Fibroblast of skin of abdomen (primary cell): ENCODE data around the gene RINL. TPM values are rescaled to one million over a fixed set of nuclear protein-coding genes. Genes with fewer than 3 reads are reported as not detected.

Experiments
- DNase-seq: peaks from one replicate; pipeline ENCODE4 v3.0.0-alpha.2; 2013
- polyA plus RNA-seq, 2 experiments: library from polyadenylated mRNA; unstranded; fragments of 120-200 nt; gene quantifications; one replicate each; pipeline ENCODE4 v1.2.1, GENCODE V29; 2013; ENCODE audit not compliant: insufficient read length in 2 of 2

RINL gene, protein sequence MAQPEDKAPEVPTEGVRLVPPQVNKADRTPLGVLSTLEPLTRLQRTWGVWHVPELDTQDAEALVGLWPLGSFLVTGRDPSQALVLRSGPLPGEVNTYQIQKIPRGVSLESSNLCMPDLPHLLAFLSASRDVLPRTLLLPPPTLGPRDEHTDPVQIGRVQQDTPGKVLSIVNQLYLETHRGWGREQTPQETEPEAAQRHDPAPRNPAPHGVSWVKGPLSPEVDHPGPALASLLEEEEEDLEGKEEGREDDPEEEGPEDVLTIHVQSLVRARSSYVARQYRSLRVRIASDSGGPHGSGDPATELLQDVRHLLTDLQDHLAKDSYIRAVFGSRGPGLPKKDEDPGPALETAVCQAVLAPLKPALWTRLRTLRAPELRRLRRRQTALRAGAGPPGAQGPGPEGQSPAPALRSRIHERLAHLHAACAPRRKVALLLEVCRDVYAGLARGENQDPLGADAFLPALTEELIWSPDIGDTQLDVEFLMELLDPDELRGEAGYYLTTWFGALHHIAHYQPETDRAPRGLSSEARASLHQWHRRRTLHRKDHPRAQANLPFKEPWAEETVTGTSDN
- 2.5 TPM for polyA plus RNA-seq (2013, experiment 1 of 2; ENCODE audit: insufficient read length)
- 2.2 TPM for polyA plus RNA-seq (2013, experiment 2 of 2; ENCODE audit: insufficient read length)

DNA sequence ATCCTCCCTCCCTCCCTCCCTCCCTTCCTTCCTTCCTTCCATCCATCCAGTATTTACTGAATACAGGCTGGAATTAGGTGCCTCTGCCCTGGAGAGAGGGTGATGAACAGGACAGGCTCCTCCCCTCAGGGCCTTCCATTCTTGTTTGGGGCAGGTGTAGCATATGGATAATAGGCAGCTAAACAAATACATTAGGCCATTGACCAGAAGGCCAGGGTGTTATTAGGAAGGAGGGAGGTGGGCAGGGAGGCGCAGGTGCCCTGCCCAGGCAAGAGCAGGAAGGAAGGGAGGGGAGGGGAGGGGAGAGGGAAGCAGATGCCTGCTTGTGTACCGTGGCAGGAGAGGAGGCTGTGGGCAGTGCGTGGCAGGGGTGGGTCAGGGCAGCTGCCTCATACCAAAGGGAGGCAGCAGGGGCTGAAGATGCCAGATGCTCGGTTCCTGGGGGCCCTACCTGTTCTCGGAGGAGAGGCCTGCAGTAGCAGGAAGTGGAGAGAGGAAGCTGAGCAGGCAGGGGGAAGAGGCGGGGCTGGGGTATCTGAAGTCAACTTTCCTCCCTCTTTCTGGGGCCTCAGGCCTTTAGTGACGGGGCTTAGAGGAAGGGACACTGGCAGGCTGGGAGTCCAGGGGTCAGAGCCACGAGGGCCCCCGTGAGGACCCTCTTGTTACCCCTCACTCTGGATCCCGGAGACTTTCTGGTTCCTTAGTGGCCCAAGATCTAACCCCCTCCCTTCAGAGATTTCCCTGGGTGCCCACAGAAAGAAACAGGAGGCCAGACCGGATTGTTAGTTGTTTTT is at the start of gene RINL:
Gene RINL (minus strand): TSS at position 495 of the 794 bp plus-strand sequence. CDS start 1,533 bp downstream, outside the sequence.
- no peak for DNase-seq

DNA sequence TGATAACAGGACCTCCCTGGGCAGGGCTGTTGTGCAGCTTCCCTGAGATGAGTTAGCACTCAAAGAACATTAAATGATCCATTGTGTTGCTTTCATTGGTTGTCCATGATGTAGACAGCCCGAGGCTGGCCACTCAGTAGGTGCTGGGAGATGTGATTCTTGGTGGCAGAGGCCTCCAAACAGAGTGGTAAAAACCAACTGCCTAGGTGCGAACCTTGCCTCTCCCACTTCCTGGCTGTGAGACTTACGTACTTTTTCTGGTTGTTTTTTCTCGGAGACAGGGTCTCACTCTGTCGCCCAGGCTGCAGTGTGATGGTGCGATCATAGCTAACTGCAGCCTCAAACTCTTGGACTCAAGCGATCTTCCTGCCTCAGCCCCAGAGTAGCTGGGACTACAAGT is 46.3 kb upstream of the RINL start:
- no peak for DNase-seq

DNA sequence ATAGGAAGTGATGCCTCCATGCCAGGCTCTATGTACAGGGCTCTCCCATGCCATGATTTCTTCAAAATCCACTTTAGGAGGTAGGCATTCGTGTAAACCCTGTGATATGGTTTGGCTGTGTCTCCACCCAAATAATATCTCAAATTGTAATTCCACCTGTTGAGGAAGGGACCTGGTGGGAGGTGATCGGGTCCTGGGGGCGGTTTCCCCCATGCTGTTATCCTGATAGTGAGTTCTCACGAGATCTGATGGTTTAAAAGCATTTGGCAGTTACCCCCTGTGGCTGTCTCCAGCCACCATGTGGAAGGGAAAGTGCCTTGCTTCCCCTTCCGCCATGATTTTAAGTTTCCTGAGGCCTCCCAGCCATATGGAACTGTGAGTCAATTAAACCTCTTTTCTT is 44.4 kb upstream of the RINL start:
- no peak for DNase-seq

DNA sequence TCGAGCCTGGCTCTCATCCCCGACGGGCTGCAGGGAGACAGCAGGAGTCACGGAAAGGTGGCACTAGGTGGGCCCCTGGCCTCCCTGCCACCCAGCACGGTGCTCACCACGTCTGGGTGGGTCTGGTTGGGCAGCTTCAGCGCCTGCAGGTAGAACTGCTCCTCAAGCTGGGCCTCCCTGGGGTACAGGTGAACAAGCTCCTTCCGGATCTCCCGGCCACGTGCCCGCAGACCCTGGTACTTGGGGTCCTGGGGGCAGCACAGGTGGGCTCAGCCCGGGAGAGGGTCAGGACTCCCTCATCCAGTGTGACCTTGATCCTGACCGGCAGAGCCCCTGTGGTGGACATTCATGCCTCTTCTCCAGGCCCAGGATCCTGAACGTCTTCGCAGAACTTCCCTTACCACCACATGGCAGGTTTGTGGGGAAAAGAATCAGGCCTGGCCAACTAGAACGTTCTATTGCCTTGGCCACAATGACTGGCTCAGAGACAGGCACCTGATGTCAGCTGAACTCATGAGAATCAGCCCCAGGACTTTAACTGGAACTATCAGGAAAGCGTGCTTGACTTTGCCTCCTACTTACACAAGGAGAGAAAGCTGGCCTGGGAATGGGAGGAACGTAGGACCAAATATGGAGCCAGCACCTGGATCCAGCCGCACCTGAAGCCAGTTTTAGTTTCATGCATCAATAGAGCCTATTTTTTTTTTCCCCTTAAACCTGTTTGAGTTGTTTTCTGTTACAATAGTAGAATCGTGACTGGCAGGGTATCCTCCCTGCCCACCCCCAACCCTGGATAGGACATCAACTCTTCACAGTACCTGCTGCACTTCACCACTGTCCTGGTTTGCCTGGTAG is 43.6 kb upstream of the RINL start:
- no peak for DNase-seq

DNA sequence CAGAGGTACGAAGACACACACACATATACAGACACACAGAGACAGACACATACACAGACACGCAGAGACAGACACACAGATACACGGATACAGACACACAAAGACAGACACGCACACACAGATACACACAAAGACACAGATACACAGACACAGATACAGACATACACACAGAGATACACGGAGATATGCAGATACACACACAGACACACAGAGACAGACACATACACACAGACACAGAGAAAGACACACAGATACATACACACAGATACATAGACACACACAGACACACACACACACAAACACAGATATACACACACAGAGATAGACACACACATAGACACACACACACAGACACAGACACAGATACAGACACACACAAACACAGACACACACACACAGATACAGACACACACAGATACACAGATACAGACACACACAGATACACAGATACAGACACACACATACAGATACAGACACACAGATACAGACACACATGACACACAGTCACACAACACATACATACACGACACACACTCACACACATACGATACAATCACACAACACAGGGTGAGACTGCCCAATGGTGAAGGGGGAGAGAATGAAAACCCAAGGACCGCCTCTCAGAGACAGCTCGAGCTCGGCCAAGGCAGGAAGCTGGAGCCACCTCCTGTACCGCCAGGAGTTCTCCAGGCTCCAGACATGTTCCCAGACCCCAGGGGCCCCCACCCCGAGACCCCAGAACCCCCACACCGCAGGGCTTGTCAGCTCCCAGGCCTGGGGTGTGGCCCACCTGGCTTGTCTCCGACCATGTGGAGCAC is 42.7 kb upstream of the RINL start:
- DNase-seq = no peak

DNA sequence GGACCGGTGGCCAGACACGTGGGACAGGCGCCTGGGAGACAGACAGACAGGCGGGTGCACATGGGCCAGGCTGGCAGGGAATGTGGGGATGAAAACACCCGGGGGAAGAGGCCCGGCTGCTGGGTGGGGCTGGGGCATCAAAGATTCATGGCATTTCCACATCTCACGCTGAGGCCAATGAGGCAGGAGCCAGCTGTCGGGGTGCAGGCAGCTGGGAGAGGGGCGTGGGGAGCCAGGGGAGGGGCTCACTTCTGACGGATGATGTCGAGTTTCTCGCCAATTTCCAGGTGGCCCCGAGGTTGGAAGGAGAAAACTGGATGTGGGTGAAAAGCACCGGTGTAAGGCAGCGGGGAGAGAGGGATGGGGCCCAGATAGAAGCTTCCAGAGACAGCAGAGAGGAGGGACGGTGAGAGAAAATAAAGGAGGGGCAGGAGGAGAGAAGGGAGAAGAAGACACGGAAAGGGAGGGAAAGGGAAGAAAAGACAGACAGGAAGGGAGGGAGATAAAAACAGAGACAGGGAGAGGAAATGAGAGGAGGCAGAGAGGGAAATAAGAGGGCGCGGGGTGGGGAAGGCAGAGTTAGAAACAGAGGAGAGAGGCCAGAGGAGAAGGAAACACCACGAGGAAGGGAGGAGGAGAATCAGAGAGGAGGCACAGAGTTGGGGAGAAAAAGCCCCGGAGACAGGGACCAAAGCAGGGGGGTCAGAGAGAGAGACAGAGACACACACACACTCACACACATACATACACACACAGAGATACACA is 41.9 kb upstream of the RINL start:
- no peak for DNase-seq

DNA sequence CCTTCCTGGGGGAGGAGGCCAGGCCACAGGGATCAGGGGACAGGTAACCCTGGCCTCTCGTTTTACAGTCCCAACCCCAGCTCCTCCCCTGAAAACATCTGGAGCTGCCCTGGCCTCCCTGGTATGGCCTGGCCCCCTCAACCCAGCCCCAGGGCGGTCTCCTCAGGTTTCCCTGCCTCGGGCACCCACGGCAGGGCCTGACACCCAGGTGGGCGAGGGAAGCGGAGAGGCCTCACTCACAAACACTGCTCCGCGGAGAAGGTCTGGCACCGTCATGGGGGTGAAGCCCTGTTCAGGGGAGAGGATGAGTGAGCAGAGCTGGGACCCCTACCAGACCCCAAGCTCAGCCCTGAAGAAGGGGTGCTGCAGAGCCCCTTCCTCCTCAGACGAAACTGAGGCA is 40.5 kb upstream of the RINL start:
- DNase-seq = no peak

DNA sequence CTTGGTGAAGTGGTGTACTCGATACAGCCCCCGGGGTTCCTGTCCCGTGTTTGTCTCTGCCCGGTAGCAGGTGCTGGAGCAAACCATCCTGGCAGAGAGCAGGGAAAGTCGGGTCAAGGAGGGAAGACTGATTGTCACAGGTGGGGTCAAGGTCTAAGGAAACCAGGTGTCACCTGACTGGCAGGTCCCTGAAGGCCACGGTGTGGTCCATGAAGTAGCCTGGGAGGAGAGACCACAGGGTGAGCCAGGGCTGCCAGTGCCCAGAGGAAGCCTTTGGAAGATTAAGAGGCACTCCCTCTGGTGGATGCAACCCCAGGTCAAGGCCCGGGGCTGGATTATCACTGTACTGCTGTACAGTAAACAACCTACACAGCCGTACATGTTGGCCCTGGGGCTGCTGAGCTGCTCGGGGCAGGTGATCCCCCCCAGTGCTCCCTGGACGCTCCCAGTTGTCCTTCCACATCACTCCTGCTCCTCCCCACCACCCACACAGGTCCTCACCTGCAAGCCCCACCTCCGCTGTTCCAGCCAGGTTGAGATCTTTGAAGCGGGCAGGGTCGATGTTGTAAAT is 39.9 kb upstream of the RINL start:
- no peak for DNase-seq

DNA sequence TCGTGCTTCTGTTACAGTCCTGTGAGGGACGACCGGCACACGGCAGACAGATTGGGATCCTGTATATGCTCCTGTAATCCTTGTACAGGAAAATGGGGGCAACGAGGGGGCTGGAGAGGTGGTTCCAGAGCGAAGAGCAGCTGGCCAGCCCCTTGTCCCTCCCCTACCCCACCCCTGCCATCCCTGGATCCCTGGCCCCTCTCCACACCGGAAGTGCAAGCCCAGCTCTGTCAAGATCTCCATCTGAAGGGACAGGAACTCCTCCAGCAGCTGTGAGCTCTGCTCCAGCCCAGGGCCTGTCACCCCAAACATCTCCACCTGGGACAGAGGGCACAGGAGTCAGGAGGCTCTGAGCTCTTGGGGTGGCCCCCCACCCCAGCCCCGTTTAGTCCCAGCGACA is 39.4 kb upstream of the RINL start:
- DNase-seq = no peak

DNA sequence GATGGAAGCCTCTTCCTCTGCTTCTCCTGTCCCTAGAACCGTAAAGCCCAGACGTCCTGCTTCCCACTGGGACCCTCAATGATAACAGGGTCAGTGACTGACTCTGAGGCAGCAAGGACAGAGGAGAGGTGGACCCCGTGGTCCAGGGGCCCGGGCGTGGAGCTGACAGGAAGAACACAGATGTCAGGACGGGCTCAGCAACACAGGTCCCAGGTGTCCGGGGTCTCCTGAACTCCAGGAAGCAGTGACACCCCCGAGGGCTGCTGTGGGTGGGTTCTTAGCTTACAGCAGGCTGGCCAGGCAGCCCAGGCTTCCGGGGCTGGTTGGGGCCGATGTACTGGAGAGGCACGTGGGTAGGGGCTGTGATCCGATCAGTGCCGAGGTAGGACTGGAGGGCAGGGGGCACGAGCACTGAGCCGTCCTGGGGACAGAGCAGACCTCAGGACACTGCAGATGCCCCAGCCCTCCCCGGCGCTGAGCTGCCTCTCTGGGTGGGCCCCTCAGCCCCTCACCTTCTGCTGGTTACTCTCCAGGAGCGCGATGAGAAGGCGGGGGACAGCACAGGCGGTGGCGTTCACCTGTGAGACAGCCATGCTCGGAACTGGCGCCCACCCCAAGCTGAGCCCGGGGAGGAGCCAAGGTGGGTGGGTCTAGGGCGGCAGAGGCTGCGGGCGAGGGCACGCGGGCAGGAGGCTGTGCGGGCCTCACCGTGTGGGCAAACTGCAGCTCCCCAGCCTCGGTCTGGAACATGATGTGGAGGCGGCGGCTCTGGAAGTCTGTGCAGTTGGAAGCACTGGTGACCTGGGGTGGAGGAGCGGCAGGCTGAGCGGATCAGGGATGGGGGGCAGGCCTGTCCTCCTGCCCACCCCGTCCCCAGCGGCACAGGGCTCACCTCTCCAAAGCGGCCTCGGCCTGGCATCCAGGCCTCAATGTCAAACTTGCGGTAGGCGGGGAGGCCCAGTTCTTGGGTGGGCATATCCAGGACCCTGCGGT is 37.5 kb upstream of the RINL start:
- DNase-seq = no peak

DNA sequence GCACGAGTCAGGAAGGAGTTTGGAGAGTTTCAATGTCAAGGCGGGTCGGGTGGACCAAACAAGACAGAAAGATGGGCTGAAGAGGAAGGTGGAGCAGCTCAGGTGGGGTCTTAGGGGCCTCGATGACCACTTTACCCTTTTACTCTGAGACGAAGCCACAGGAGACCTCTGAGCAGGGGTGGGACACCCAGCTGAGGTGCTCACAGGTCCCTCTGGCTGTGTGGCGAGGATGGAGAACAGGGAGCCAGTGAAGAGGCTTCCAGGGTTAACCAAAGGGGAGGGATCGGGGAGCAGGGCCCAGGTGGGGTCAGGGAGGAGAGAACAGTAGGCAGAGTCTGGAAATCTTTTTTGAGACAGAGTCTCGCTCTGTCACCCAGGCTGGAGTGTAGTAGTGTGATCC is 35.9 kb upstream of the RINL start:
- DNase-seq = no peak

DNA sequence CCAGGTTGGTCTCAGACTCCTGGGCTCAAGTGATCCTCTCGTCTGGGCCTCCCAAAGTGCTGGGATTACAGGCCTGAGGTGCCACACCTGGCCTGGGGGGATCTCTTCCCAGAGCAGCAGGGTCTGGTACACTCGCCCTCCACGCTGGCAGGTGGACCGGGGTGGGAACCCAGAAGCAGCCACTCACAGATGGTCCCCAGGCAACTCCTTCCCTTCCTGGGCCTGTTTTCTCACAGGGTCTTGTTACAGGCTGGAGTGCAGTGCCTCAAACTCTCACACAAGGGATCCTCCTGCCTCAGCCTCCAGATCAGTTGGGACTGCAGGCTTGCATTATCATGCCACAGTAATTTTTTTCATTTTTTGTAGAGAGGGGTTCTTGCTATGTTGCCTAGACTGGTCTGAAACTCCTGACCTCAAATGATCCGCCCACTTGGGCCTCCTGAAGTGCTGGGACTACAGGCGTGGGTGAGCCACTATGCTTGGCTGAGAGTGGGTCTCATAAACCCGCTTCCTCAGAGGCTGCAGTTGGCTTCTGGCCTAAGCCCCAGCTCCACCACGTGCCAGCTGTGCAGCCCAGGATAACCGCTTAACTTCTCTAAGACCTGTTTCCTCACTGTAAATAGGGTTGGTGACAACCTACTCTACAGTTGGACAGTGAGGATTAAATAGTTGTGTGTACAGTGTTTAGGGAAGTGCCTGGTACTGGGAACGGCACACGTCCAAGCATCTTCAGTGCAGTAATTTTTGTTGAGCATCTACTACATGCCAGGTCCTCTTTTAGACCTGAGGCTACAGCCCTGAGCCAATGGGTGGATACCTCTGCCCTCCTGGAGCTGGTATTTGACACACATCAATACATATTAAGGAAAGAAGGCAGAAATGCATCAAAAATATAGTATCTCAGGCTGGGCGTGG is 34.8 kb upstream of the RINL start:
- DNase-seq = no peak

DNA sequence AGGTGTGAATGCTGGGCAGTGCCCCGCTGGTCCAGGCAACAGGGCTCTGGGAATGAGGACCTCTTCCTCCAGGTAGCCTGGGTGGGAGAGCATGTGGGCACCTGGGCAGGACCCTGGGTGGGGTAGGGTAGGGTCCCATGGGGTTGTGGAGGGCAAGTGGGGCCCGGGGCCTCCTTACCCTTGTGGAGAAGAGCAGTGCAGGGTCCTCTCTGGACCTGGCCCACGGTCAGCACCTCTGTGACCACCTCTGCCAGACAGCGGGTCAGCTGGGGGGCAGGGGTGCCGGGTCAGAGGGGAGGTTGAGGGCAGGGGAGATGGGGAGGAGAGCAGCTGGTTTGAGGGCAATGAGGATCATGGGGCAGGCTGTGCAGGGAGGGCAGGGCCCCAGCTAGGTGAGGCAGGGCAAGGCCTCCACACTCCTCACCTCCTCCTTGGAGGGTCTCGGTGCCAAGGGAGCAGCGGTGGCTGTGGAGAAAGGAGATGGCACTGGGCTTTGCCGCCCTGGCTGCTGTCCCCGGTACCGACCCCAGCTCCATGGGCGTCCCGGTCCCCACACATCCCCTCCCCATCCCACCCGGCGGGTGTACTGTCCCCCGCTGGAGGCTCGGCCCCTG is 33.4 kb upstream of the RINL start:
- no peak for DNase-seq

DNA sequence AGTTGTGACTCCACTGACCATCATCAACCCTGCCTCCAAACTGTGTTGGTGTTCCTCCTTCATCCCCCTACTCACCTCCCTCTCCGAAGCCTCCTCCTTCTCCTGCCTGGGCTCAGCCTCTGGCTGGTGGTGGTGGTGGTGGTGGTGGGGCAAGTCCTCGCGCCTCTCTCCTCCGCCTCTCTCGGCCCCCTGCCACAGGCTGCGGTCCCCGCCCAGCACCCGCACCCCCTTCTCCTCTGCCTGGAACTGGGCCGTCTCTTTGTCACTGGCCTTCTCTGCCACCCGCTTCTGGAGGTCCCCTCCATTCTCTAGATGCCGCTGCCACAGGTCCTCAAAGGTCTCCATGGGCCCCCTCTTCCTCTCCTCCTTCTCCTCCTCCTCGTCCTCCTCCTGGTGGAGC is 32.4 kb upstream of the RINL start:
- no peak for DNase-seq

DNA sequence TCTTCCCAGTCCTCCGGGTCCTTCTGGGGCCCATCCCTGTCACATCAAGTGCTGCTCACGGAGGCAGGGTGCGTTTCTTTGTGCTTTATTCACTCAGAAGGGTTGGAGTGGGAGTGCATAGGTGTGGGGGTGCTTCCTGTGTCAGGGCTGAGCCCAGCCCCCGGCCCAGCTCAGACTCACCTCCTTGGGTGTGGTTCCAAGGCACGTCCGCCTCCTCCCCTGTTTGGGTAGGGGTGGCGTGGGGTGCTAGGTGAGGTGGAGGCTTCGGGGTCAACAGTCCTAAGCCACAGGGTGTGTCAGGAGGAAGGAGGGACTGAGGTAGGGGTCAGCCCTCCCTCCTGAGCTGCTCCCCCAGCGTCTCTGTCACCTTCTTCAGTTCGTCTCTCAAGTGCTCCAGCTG is 30.8 kb upstream of the RINL start:
- no peak for DNase-seq

DNA sequence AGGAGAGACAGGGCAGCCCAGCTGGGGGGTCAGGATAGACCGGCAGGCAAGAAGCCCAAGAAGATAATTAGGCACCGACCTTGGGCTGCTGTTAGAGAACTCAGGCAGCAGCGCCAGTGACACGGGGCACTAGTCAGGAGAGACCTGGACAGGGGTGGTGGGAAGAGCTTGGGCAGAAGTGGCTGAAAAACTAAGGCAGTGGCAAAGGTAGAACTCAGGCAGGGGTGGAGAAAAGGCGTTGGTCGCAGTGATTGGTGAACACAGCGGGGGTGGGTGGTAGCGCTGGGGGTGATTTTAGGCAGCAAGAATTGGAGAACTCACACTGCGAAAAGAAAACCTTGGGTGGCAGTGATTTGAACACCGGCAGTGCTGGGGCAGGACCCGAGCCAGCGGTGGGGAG is 29.6 kb upstream of the RINL start:
- no peak for DNase-seq

DNA sequence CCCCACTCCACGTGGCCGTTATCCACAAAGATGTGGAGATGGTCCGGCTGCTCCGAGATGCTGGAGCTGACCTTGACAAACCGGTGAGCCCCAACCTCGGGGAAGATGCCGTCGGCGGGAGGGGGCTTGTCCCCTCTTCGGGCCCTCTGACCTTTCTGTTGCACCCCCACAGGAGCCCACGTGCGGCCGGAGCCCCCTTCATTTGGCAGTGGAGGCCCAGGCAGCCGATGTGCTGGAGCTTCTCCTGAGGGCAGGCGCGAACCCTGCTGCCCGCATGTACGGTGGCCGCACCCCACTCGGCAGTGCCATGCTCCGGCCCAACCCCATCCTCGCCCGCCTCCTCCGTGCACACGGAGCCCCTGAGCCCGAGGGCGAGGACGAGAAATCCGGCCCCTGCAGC is 29.2 kb upstream of the RINL start:
- no peak for DNase-seq

DNA sequence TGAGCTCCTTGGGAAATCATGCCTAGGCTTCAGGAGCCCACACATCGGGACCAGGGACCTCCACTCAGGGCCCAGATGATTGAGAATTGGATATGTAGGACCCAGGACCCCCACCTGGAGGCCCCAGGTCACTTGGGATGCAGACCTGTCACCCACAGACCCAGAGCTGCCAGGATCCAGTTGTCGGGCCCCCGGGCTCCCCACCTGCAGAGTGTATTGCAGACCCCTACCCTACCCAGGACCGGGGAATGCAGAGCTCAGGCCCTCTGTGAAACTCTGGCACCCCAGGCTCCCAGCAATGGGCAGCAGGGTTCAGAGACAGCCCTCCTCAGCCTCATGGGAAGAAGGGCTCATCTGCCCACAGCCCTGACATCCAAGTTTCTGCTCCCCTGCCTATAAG is 27.5 kb upstream of the RINL start:
- no peak for DNase-seq
